Measurements from ENCODE around the gene TKTL1.

The TKTL1 gene

DNA sequence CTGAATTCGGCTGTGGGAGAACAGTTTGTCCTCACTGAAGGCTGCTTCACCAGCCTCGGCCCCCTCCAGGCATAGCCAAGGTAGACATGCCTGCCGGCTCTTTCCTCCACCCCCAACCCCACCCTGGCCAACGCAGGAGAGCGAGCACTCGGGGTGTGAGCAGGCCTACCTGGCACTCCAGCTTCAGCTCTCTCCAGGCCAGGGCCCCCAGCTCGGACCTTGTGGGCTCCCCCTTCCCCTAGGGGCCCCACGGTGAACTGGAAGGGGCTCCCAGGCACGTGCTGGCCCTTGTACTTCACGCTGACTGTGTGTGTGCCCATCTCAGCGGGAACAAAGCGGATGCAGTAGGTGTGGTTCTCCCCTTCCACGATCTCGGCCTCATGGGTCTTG is 56.4 kb downstream of the TKTL1 start:
- no peak for TF ChIP-seq EZH2phosphoT487 (IDR thresholded peaks at IDR 0.05; ENCODE audit: borderline replicate concordance)
- TF ChIP-seq, protein P1, sequence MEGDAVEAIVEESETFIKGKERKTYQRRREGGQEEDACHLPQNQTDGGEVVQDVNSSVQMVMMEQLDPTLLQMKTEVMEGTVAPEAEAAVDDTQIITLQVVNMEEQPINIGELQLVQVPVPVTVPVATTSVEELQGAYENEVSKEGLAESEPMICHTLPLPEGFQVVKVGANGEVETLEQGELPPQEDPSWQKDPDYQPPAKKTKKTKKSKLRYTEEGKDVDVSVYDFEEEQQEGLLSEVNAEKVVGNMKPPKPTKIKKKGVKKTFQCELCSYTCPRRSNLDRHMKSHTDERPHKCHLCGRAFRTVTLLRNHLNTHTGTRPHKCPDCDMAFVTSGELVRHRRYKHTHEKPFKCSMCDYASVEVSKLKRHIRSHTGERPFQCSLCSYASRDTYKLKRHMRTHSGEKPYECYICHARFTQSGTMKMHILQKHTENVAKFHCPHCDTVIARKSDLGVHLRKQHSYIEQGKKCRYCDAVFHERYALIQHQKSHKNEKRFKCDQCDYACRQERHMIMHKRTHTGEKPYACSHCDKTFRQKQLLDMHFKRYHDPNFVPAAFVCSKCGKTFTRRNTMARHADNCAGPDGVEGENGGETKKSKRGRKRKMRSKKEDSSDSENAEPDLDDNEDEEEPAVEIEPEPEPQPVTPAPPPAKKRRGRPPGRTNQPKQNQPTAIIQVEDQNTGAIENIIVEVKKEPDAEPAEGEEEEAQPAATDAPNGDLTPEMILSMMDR (conservative IDR thresholded peaks at IDR 0.05; ENCODE audit: low read length), result no peak
- H3K9me2 ChIP-seq (replicated peaks; ENCODE audit: low read depth, low read length), result no peaks in the 10 kb centered on the region
- no peak overlapping the region for H2AFZ ChIP-seq (ENCODE audit: low read length)
- no peaks in the 10 kb centered on the region for H3F3A ChIP-seq (ENCODE audit: low read depth)
- no peaks in the 10 kb centered on the region for H3K9me3 ChIP-seq (ENCODE audit: insufficient read depth, low read depth, low read length)
- no peaks in the 10 kb centered on the region for H3K79me2 ChIP-seq (ENCODE audit: insufficient read depth, low read length)
- H3K27me3 ChIP-seq (ENCODE audit: insufficient read depth, low read length, poor library complexity, severe bottlenecking), result no peaks in the 10 kb centered on the region
- no peaks in the 10 kb centered on the region for H4K20me1 ChIP-seq (ENCODE audit: insufficient read depth, low read length, poor library complexity, severe bottlenecking)
- H3K4me1 ChIP-seq (ENCODE audit: insufficient read depth, low read length, poor library complexity, severe bottlenecking), result peaks cover 7% of the 10 kb centered on the region
- H3K9ac ChIP-seq (ENCODE audit: low read depth, low read length, poor library complexity, severe bottlenecking), result no peak overlapping the region
- peaks cover 72% of the 10 kb centered on the region; the same call in 1 of the 2 replicates for H3K36me3 ChIP-seq (ENCODE audit: insufficient read depth, low read length)
- H3K4me2 ChIP-seq (ENCODE audit: low read depth, low read length, poor library complexity, severe bottlenecking), result no peak overlapping the region
- no peak overlapping the region for H3K4me3 ChIP-seq (ENCODE audit: low read length, poor library complexity, severe bottlenecking)

DNA sequence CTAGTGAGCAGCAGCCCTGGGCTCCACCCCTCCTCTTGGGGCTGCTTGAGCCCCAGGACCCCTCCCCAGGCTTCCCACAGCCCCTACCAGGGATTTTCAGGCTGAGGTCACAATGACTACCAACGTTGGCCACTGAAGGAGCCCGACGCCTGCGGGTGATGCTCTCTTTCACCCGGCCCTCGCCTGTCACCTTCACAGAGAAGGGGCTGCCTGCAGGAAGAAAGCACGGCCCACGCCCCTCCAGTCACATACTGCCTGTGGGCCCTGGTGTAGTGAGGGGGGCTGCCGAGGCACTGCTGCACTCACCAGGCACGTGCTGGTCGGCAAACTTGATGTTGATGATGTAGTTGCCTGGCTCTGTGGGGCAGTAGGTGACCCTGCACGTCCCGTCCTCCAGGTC is 56.9 kb downstream of the TKTL1 start:
- Histone ChIP-seq H3K36me3 (ENCODE audit: insufficient read depth, low read length) (peaks cover 76% of the 10 kb centered on the region; the same call in 1 of the 2 replicates), H3K9me2 (replicated peaks; ENCODE audit: low read depth, low read length) (no peaks in the 10 kb centered on the region), H3K27me3 (ENCODE audit: insufficient read depth, low read length, poor library complexity, severe bottlenecking) (no peaks in the 10 kb centered on the region), H3F3A (ENCODE audit: low read depth) (no peaks in the 10 kb centered on the region), H3K79me2 (ENCODE audit: insufficient read depth, low read length) (no peaks in the 10 kb centered on the region), H3K9ac (ENCODE audit: low read depth, low read length, poor library complexity, severe bottlenecking) (no peak overlapping the region), H3K4me3 (ENCODE audit: low read length, poor library complexity, severe bottlenecking) (no peak overlapping the region), H2AFZ (ENCODE audit: low read length) (no peak overlapping the region), H3K4me2 (ENCODE audit: low read depth, low read length, poor library complexity, severe bottlenecking) (no peak overlapping the region), H4K20me1 (ENCODE audit: insufficient read depth, low read length, poor library complexity, severe bottlenecking) (no peaks in the 10 kb centered on the region), H3K4me1 (ENCODE audit: insufficient read depth, low read length, poor library complexity, severe bottlenecking) (peaks cover 2% of the 10 kb centered on the region), H3K9me3 (ENCODE audit: insufficient read depth, low read depth, low read length) (no peaks in the 10 kb centered on the region)
- TF ChIP-seq EZH2phosphoT487 (IDR thresholded peaks at IDR 0.05; ENCODE audit: borderline replicate concordance), result no peak
- TF ChIP-seq, protein P1 (conservative IDR thresholded peaks at IDR 0.05; ENCODE audit: low read length), result no peak

DNA sequence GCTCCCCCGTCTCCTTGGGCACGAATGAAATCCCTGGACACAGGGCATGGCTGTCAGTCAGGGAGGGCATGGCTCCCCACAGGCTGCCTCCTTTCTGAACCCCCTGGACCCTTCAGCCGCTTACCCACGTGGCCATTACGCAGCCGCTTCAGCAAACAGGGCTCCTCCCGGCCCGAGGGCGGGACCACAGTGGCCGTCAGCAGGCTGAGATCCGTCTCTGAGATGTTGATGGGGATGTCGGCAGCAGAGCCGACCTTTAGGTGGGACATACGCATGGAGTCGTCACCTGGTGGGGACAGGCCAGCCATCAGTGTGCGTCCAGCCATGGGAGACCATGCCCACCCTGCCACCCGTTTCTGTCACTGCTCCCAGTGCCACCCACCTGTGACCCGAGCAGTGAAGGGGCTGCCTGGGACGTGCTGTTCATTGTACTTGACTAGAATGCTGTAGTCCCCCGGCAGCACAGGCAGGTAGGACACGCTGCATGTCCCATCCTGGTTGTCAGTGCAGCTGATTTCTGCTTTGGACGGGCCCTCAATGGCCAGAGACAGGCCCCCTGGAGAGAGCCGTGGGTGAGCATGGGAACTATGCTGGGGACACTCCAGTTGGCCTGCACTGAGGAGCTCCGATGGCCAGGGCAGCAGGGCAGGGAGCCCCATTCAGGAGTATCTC is 57.7 kb downstream of the TKTL1 start:
- no peaks in the 10 kb centered on the region for H3K27me3 ChIP-seq (ENCODE audit: insufficient read depth, low read length, poor library complexity, severe bottlenecking)
- H3K36me3 ChIP-seq (ENCODE audit: insufficient read depth, low read length), result peaks cover 84% of the 10 kb centered on the region; the same call in 1 of the 2 replicates
- no peak overlapping the region for H3K4me3 ChIP-seq (ENCODE audit: low read length, poor library complexity, severe bottlenecking)
- no peaks in the 10 kb centered on the region for H3F3A ChIP-seq (ENCODE audit: low read depth)
- H2AFZ ChIP-seq (ENCODE audit: low read length), result no peak overlapping the region
- H3K9me2 ChIP-seq (replicated peaks; ENCODE audit: low read depth, low read length), result no peaks in the 10 kb centered on the region
- H3K9ac ChIP-seq (ENCODE audit: low read depth, low read length, poor library complexity, severe bottlenecking), result no peak overlapping the region
- peaks cover 1% of the 10 kb centered on the region; the same call in 1 of the 2 replicates for H3K79me2 ChIP-seq (ENCODE audit: insufficient read depth, low read length)
- TF ChIP-seq, protein P1 (conservative IDR thresholded peaks at IDR 0.05; ENCODE audit: low read length), result no peak
- no peak for TF ChIP-seq EZH2phosphoT487 (IDR thresholded peaks at IDR 0.05; ENCODE audit: borderline replicate concordance)
- no peaks in the 10 kb centered on the region for H3K9me3 ChIP-seq (ENCODE audit: insufficient read depth, low read depth, low read length)
- H3K4me1 ChIP-seq (ENCODE audit: insufficient read depth, low read length, poor library complexity, severe bottlenecking), result no peaks in the 10 kb centered on the region
- H3K4me2 ChIP-seq (ENCODE audit: low read depth, low read length, poor library complexity, severe bottlenecking), result no peak overlapping the region
- H4K20me1 ChIP-seq (ENCODE audit: insufficient read depth, low read length, poor library complexity, severe bottlenecking), result no peaks in the 10 kb centered on the region
